GM18867 (cell line): Measurements from ENCODE around the gene MDM2.
"Not testable (repeated sequence)": the region's sequence is repeated elsewhere in the genome, so short reads cannot be mapped to it uniquely, and the experiment has no call there.

Source experiments
- ATAC-seq: cut with Tn5 transposase; IDR thresholded peaks from one replicate; pipeline ENCODE4 v1.9.1; 2021; ENCODE audit warnings: mild to moderate bottlenecking, moderate library complexity; ENCODE audit not compliant: unreplicated experiment

MDM2 gene

DNA sequence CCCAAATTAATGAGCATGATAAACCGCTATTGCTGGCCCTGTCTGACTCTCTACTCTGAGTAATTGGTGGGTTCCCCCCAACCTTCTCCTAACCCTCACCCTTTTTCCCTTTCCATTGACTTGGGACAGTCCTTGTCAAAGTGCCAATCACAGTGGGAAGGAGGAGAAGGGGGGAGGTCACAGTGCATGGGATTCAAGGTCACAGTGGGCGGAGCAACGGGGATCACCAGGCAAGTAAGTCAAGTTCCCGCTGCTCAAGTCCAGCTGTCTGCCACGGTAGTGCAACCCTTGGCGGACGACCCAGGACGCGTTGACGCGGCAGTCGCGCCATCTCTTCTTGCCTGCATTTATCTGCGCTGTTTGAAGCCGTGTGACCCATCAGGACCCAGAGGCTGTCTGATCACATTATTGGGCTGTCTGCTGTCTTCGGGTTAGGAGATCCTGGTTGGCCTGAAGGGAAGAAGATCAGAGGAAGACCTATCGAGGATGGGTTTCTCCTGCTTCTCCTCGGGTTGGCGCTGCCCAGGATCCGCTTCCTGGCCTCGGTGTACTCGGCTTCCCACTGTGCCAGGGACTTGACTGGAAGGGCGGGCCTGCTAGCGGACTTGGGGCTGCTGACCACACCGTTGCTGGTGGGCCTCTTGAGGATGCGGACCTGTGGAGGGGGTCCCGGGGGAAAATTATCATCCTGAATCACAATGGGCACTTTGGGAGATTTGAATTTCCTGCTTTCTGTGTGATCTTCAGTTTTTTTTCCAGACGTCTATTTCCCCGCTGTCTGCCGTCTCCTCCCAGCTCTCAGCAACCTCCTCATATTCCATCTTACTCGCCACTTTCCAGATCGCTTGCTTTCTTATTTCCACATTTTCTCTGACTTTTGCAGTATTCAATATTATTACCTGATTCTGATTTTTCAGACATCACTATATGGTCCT, 3.1 kb upstream of the MDM2 start:
- ATAC-seq: no peak

GRCh38 chr12:68805592-68806120, 2.3 kb upstream of the MDM2 start:
- no peak for ATAC-seq

DNA sequence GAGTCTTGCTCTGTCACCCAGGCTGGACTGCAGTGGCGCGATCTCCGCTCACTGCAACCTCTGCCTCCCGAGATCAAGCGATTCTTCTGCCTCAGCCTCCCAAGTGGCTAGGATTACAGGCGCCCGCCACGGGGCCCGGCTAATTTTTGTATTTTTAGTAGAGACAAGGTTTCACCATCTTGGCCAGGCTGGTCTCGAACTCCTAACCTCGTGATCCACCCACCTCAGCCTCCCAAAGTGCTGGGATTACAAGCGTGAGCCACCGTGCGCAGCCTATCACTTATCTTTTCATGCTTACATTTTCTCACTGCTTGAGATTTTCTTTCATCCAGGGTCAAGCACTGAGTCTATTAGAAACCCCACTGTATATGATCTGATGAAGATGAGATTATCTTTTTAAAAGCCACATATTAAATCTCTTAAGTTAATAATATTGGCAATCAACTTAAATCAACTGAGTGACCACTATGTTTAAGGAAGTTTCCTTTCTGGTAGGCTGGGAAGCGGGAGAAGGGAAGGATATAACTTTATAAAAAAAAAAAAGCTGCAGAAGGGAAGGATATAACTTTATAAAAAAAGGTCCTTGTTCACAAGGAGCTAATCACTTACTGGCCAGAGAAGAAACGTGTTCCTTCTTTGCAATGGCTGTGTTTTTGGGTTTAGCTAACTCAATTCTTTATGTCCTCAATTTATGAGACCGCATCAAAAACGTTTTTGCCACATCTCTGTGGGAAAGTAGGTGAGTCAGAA, 1.3 kb upstream of the MDM2 start:
- no peak for ATAC-seq

GRCh38 chr12:68807274-68807575, 752 bp upstream of the MDM2 start:
- ATAC-seq: not testable (repeated sequence)

GRCh38 chr12:68808388-68809189, 612 bp downstream of the MDM2 start:
- peak; percentile 57 for ATAC-seq

GRCh38 chr12:68809190-68810026, 1.4 kb downstream of the MDM2 start:
- ATAC-seq: no peak

DNA sequence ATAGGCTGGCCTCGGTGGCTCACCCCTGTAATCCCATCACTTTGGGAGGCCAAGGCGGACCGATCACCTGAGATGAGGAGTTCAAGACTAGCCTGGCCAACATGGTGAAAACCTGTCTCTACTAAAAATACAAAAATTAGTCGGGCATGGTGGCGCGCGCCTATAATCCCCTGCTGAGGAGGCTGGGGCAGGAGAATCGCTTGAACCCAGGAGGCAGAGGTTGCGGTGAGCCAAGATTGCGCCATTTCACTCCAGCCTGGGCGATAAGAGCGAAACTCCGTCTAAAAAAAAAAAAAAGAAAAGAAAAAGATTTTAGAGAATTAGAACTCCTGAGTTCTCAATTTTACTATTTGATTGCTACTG, 2.0 kb downstream of the MDM2 start:
- ATAC-seq: not testable (repeated sequence)

DNA sequence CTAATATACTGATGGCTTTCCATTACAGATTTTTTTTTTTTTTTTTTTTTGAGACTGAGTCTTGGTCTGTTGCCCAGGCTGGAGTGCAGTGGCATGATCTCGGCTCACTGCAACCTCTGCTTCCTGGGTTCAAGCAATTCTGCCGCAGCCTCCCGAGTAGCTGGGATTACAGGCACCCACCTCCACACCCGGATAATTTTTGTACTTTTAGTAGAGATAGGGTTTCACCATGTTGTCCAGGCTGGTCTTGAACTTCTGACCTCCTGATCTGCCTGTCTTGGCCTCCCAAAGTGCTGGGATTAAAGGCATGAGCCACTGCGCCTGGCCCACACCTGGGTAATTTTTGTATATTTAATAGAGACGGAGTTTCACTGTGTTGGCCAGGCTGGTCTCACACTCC, 3.6 kb downstream of the MDM2 start:
- not testable (repeated sequence) for ATAC-seq

DNA sequence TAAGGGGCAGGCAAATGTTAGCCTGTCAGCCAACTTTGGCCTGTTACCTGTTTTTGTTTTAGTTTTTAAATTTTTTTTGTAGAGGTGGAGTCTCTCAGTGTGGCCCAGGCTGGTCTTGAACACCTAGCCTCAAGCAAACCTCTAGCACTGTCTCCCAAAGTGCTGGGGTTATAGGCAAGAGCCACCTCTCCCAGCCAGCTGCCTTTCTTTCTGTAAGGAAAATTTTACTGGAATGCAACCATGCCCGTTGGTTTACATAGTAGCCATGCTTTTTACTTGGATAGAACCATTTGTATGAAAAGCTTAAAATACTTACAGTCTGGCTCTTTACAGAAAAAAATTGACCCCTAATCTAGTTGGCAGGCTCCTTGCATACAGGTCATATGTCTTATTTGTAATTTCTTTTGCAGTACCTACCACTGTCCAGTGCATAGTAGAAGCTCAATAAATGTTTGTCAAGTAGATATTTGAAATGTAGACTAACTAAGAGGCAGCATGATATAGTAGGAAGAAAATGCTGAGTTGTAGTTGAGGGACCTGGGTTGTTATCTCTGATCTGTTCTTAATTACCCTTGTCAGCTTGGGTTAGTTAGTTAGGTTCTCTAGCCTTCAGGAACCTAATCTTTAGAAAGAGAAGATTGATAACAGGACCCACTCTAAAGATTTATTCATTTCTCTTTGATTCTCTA, 4.7 kb downstream of the MDM2 start:
- no peak for ATAC-seq

GRCh38 chr12:68813242-68813593, 5.2 kb downstream of the MDM2 start:
- no peak for ATAC-seq

DNA sequence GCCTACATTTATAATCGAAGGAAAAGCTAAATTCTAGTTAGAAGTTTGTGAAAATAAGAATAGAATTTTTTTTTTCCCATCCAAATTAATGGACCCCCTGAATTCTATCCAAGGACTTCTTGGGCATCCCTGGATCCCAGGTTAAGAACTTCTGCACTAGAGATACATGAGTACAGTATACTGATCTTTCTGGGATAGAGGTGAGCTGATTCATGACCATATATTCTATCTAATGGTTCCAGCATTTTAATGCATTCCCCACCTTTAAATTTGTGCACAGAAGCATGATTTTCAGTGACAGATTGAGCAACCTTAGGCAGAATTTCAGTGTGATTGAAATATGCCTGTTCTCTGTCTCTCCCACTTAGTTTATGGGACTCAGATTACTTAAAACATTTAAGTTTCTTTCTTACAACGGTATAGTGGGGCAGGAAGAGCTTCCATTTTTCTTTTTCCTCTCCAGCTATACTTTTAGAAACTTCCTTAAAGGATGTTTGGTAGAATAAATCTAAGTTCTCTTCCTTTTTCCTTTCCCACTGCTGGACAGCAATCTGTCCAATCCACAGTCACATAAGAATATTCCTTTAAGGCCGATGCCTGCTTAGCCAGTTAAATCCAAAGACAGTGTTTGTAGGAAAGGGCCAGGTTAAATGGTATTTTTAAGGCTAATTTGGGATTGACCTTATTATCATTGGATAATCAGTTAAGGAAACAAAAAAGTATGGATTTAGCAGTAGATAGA, 6.7 kb downstream of the MDM2 start:
- ATAC-seq: no peak

GRCh38 chr12:68815232-68815927, 7.4 kb downstream of the MDM2 start:
- ATAC-seq: no peak

DNA sequence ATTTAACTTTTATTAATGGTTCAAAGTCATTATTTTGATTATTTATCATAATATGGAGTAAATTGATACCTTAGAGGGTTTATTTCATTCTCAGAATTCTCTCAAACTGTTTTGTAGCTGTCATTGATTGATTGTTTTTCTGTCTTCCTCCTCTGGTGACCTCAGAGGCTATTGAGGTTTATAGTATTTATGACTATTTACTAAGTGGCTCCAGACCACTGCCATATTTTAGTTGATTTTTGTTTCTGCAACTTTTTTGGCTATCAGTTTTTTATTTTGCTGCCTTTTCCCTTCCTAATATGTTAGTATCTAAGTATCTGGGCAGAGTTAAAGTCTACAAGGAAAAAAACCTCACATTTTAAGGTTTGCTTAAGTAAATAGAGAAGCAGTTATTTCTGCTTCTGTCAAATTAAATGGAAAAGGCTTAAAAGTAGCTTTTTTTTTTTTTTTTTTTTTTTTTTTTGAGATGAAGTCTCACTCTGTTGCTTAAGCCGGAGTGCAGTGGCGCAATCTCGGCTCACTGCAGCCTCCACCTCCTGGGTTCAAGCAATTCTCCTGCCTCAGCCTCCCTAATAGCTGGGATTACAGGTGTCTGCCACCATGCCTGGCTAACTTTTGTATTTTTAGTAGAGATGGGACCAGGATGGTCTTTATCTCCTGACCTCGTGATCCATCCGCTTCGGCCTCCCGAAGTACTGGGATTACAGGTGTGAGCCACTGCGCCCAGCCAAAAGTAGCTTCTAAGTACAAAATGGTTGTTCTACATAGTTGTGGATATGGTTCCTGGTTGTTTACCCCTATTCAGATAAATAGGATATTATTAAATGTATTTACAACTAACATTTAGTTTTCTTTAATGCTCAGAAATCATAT, 8.2 kb downstream of the MDM2 start:
- no peak for ATAC-seq

- ATAC-seq: not testable (repeated sequence)
Observed at GRCh38 chr12:68819481-68819880, 11.5 kb downstream of the MDM2 start.

- no peak for ATAC-seq
Observed at GRCh38 chr12:68821357-68822188, 13.6 kb downstream of the MDM2 start.

GRCh38 chr12:68823696-68824095, 15.7 kb downstream of the MDM2 start:
- no peak for ATAC-seq

GRCh38 chr12:68824131-68824530, 16.2 kb downstream of the MDM2 start:
- ATAC-seq: no peak
